Measurements from ENCODE around the gene PDE8B.

PDE8B gene

DNA sequence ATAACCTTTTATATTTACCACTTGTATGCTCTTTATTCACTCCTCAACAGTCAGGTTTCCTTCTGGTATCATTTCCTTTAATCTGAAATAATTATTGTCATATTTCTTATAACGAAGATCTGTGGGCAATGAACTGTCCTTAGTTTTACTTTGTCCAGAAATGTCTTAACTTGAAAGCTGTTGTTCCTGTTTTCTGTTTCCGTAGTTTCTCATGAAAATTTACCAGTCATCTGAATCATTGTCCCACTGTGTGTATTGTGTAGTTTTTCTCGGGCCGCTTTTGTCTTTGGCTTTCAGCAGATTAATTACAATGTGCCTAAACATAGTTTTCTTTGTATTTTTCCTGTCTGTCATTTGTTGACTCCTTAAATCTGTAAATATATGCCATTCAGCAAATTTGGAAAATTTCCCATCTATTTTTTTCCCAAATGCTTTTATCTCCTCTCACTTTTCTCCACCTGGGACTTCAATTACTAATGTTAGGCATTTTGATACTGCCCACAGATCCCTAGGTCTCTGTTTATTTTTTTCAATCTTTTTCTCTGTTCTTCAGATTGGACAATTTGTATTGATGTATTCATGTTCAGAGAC, 74.9 kb downstream of the PDE8B start:
- no peak for DNase-seq (ENCODE audit: low read depth)

DNA sequence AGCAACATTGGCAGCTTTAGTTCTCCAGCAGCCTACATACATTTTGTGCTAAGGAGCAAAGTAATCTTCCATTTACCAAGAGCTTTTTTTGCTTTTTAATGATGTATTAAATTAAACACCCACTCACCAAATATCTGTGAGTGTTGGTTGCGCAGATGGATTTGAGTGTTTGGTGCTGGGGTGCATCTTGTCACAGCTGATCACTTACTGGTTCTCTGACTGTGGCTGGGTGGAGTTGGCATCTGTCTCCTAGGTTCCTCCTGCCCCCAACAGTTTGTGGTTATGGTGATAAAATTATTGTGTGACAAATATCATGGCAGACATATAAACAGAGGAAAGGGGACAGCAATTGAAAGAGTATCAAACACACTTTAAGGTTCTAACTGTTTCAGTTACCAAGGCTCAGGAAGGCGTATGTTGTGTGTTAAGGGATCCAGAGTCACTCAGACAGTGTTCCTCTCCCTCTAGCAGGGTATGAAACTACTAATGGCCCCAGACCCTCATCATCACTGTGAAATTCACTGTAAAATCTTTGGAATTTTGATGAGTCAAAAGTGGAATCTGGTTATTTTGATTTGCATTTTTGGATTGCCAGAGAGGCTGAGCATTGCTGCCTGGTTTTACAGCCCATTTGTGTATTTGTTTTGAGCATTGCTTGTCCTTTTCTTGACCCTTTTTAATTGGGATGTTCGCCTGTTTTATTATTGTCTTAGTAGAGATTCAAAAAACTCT, 81.7 kb downstream of the PDE8B start:
- DNase-seq (ENCODE audit: low read depth) = peak; percentile 86

DNA sequence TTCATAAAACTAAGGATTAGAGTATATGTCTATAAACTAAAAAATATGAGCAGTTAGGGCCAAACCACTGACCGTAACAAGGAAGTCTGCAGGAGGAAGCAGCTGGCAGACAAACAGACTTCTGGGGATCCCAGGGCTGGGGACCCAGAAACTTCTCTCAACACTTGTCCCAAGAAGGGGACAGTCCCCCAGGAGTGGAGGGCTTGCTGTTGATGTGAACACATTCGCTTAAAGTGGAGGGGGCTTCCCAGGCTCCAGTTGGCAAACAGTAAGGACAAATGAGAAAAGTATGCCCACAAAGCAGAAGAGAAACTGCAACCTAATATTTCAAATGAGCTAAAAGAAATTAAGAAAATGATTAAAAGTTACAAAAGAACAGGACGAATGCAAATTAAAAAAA, 83.7 kb downstream of the PDE8B start:
- no peak for DNase-seq (ENCODE audit: low read depth)

DNA sequence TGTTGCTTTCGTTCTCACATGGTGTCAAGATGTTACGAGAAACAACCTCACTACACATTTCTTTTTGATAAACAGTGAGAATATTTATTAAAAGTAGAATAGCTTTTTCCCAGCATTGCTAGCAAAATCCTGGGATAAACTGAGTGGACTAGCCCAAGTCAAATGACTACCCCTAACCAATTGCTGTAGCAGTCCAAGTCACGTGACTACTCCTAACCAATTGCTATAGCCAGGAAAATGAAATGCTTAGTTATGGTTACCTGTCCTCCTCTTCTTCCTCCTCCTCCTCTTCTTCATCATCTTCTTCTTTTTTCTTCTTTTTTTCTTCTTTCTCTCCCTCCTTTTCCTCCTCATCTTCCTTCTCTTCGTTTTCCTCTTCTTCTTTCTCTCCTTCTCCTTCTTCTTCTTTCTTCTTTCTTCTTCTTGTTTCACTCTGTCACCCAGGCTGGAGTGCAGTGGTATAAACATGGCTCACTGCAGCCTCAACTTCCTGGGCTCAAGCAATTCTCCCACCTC, 85.4 kb downstream of the PDE8B start:
- DNase-seq (ENCODE audit: low read depth) = no peak

DNA sequence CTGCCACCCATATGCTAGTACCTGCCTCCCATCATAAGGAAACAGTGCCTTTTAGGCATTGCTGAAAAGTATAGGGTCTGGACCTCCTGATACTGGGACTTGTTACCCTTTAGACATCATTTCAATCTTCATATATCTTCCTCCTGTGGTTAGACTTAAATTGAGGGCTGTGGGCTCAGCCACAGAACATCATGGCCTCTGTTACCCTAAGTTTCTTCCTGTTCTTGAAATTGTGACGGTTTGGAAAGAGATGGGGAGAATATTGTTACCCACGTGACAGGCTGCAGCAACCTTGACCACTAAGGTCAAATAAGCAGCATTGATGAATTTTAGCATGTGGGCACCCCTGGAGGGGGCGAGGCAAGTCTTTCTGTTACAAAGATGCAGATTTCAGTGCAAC, 87.7 kb downstream of the PDE8B start:
- no peak for DNase-seq (ENCODE audit: low read depth)

DNA sequence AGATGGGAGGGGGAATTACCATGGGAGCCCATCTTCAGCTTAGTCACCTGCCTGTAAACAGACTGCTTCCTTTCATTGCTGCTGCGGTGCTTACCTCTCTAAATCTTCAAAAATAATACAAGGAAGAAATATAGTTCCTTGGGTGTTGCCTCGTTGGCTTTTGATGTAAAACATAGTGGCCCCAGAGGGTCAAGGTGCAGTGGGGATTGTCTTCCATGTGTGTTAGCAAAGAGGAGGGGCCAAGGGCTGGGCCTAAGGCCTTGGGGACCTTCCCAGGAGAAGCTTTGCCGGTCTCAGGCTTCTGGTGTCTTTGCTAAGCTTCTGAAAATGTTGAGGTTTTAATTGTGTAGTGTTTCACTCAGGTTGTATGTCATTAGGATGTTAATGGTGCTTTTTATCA, 90.0 kb downstream of the PDE8B start:
- DNase-seq (ENCODE audit: low read depth) = no peak

DNA sequence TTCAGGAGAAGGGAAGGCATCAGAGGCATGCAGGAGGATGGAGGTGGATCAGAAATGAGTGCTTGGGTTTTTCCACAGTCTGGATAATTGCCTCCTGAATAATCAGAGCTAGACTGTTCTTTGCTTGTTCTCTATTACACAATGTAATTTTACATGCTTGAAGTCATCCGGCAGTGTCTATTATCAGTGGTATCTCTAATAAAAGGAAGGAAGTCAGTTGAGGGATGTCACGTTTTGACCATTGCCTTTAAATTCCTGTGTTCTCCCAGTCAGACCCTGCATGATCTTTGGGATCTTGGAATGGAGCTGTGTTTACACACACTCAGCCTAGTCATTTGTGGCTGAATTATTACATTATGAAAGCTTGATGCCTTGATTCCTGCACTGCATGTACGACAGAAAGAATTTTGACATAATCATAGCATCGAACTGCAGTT, 91.0 kb downstream of the PDE8B start:
- DNase-seq (ENCODE audit: low read depth) = peak; percentile 92

DNA sequence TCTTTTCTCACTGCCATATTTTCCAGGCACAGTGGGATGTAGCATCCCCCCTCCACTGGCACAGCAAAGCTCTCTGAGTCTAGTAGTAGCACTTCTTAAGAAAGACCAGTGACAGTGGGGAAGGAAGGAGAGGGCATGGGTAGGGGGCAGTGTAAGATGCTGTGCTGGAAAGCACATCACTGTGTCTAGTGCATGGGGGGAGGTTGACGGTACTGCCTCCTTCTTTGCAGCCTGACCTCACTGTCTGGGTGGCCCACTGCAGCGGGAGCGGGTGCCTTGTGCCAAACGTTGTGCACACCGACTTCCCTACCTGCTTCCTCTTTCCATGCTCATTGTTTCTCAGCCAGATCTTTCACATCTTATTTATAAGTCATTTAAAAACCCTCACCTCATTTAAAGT, 91.8 kb downstream of the PDE8B start:
- DNase-seq (ENCODE audit: low read depth) = no peak

DNA sequence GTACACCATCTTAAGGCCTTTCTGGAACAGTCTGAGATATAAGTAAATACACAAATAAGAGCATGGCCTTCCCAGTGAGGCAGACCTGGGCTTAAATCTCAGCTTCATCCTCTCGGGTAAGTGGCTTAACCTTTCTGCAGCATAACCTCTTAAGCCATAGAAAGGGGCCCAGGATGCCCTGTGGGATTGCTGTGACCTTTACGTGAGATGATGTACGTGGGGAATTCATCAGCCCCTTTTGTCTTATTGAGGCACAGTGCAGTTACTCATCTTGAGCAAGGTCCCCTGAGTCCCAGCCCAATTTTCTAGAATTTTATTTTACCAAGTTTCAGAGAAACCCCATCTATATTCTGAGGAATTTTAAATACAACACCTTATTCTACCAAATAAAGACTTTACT, 92.2 kb downstream of the PDE8B start:
- no peak for DNase-seq (ENCODE audit: low read depth)

DNA sequence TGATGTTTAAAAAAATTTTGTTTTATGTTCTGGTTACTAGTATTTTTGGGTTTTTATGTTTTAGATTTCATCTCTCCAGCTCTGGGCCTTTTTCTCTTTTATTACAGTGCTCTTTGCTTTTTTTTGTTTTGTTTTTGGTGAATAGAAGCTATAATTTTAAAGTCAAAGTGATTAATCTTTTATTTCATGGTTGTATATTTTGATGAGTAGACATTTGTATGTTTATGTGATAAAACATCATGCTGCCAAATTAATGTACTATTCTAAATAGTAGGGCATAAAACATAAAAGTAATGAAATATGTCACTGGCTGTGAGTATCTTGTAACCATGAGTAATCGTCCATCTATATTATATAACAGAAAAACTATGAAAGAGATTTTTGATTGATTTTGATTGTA, 93.9 kb downstream of the PDE8B start:
- no peak for DNase-seq (ENCODE audit: low read depth)

DNA sequence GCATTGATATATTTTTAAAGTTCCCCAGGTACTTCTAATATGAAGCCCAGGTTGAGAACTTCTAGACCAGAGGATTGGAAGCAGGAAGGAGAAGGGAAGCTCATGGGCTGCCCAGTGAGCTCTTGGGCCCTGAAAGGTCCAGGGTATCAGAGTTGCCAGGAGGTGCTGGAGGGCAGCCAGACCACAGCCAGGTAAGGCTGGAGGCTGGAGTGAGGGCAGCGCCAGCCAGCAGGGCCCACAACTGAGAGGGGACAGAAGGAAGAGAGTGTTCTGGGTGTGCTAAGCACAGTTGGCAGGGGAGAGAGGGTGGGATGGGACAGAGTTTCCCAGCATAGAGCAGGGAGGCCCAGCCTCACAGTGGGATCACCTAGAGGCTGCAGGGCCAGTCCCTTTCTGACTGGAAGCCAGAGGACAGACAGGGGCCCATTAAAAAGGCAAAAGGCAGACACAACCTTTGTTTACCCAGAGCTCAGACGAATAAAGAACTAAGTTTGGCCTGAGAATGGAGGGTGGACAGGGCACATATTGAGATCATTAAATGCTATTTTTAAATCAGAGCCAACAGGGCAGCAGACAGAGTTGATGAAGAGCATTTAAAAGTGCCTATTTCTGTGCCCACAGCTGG, 94.9 kb downstream of the PDE8B start:
- no peak for DNase-seq (ENCODE audit: low read depth)

DNA sequence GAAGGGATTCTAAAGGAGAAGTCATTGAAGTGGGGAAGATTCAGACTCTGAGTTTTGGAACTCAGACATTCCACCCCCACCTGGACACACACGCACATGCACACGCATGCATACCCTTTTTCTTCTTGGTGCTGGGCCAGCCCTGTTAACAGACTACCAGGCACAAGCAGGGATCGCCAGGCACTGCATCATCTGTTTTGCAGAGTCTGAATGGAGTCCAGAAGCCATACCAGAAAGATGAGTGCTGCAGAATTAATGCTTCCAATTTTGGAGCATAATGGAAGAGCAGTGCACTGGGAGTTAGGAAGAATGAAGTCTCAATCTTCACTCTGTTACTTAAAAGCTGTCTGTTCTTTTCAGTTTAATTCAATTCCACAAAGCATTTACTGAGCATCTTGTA, 95.5 kb downstream of the PDE8B start:
- peak; percentile 68 for DNase-seq (ENCODE audit: low read depth)

DNA sequence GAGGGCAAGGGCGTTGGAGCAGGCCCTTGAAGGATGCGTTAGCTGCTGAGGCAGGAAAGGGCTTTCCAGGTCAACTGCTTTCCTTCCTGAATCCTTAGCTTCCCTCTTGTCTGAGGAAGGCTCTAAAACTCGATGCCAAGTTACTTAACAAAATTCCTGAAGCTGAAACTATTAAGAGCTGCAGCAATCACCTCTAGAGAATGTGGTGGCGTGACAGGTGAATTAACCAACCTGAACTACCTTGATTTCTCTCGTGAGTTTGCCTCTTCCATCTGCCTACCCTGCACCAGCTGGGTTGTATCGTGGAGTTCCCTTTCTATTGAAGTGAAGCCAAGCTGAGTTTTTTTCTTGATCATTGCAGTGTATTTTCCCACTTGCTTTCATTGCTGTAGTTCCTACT, 96.1 kb downstream of the PDE8B start:
- DNase-seq (ENCODE audit: low read depth) = no peak

DNA sequence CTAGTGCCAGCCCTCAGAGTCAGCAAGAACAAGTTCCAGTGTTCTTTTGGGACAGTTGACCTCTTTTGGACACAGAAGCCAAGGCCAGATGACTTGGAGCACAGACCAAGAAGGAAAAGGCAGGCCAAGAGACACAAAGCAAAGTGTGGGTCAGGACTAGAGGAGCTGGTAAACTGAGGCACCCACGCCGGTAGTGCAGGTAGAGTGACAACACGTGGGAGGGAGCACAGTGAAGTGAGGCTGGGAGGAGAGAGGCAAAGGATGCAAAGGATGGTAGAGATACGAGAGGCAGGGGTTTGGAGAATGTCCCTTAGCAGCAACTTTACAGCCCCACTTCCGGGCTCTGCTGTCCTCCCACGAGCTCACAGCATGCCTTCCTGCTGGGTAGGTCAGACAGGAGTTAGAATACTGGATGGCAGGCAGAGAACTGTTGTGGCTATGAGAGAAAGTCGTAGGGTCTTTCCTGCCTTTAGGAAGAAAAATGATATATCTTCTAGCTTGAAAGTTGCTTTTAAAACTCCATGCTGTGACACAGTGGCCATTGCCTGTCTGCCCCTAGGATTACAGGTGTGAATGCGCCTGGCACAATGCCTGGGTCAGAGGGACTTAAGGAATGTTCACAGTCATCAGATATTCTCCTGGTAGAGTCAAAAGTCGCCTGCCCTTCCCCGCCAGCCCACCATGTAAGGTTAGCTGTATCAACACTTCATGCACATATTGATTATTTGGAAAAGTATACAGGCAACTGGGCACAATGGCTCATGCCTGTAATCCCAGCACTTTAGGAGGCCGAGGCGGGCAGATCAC, 97.9 kb downstream of the PDE8B start:
- DNase-seq (ENCODE audit: low read depth) = no peak

DNA sequence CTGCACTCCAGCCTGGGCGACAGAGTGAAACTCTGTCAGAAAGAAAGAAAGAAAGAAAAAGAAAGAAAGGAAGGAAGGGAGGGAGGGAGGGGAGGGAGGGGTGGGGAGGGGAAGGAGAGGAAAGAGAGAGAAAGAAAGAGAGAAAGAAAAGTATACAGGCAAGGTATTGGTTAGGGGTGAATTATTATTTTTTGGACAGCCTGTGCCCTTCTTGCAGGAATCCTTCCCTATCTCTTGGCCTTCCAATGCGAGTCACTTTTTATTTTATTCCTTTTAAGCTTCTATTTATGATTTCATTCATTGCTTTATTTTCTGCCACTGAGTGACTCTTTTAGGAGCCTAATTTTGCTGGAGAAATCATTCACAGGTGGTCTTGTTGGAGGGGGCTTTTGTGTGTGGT, 98.7 kb downstream of the PDE8B start:
- no peak for DNase-seq (ENCODE audit: low read depth)

DNA sequence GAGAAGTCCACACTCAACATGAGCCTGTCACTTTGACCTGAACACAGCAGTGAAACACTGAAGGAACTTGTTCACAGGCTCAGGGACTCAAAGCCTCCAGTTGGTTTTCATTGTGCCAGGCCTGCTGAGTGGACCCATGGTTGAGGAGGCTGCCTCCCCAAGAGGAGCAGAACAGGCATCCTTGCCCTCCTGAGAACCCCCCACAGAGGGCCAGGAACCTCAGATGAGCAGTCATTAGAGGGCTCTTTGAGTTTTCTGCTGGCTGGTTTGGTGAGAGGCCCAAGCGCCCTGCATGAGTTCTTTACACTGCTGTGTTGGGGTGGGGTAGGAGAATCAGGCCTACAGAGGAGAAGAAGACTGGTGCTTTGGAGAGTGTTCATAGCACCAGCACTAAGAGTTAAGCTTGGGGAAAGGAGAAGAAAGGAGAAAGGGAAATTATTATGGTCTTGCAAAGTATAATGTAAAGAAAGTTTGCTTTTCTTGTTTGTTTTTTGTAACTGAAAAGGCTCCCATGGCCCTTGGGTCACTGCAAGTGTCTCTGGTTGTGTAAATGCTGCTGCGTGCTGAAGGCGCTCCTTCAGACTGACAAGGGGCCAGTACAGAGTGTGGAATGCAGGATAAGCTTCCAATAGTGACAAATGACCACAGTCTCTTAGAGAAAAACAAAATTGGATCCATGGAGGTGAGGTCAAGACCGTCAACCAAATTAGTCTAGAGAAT, 100.2 kb downstream of the PDE8B start:
- no peak for DNase-seq (ENCODE audit: low read depth)

DNA sequence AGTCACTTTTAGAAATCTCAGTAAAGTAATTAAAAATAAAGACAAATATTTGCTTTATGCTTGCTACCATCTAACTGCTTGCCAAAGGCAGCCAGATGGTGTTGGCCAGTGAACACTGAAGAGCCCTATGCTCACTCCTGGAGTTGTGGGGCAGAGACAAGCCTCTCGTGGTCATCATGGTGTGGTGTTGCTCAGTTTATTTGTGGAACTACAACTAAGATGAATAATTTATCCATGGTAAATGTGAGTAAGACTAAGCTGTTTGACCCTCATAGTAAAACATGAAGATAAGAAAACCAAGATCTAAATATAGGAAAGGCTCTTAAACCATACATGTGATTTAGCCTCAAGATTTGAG, 100.7 kb downstream of the PDE8B start:
- DNase-seq (ENCODE audit: low read depth) = no peak

DNA sequence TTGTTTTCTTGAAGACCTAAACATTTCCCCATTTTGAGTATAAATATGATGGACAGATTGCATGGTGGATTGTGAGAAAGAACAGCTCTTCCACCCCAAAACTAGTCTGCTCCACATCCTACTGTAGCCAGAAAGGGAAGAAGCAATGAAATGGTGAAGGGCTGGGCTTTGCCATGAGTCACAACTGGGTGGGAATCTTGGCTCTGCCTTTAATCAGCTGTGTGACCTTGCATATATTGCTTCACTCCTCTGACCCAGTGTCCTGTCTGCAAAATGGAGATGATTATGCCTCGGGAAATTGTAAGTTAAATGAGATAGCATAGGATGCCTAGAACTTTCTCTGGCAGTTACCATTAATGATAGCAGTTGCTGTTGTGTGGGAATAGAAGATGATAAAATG, 101.9 kb downstream of the PDE8B start:
- DNase-seq (ENCODE audit: low read depth) = no peak

DNA sequence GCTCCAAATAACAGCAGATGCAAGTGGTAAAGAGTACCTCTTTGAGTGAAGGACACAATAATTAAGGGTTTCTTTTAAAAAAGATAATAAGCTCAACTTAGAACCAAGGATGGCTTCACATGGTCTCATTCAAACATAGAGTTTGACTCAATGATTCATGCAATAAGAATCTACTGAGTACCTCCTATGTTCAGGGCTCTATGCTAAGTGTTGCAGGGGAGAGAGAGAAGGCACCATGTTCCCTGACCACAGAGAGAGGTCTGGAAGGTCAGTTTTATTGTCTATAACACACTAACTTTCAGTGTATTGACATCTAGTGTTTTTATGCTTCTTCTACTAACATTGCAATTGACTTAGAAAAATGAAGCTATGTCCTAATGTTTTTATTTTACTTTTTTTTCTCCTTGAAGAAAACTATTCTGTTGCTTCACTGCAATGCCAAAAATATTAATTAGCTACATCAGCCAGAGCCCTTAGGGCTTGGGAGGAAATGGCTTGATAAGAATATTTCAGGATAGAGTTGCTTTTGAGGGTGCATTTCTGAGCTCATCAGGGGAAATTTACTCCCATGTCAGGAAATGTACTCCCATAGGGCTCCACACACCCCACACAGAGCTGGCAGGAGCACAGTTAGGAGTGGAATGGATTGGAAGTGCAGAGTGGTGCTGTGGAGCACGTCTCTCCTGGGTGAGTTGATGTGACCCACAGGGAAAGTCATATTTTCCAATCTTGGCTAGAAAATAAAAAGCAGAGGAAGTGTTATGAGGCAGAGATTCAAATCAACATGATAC, 106.6 kb downstream of the PDE8B start:
- no peak for DNase-seq (ENCODE audit: low read depth)

DNA sequence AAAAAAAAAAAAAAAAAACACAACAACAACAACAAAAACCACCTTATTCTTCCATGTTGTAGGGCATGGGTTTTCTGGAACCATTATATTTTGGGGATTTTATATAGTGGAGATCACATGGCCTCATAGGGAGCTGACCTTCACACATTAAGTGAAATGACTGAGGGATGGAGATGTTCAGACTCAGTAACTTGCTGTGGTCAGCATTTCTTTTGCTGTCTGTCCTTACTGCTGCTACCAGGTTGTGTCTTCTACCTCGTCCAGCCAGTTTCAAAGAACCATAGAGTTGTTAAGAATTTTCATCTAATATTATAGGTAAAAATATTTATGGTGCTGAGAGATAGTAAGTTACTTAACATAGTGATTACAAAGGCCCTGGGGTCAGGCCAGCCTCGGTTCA, 107.6 kb downstream of the PDE8B start:
- no peak for DNase-seq (ENCODE audit: low read depth)

DNA sequence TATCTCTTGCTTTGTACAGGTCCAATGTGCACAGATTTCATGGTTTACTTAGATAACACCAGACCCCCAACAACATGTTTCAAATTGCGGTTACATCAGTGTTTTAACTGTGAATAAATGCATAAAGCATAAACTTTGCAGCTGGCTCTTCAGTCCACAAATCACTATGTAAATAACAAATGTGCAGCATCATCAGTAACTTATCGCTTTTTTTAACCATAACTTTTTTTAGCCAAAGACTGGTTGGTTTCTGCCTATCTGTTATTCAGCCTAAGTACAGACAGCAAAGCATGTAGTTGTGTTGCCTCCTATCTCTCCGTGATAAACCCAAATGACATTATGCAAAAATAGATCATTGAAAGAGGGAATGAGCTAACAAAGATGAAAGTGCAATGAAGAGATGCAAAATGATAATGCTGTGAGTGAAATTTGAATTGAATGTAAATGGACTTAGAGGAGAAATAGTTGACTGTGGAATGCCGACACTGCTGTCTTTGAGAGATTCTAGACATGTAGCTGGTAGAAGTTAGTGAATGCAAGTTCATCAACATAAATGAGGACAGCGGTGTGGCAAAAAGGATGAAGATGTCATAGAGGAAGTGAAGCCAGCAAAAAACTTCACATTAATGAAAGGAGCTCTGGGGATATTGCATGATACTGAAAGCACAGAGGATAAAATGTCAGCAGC, 108.8 kb downstream of the PDE8B start:
- no peak for DNase-seq (ENCODE audit: low read depth)
